Measurements from ENCODE around the gene PDZD7. TPM values are rescaled to one million over a fixed set of nuclear protein-coding genes. Genes with fewer than 3 reads are reported as not detected.

Gene PDZD7
- total RNA-seq, 2 experiments from 2014 or later, result 1.7 to 3.1 TPM

DNA sequence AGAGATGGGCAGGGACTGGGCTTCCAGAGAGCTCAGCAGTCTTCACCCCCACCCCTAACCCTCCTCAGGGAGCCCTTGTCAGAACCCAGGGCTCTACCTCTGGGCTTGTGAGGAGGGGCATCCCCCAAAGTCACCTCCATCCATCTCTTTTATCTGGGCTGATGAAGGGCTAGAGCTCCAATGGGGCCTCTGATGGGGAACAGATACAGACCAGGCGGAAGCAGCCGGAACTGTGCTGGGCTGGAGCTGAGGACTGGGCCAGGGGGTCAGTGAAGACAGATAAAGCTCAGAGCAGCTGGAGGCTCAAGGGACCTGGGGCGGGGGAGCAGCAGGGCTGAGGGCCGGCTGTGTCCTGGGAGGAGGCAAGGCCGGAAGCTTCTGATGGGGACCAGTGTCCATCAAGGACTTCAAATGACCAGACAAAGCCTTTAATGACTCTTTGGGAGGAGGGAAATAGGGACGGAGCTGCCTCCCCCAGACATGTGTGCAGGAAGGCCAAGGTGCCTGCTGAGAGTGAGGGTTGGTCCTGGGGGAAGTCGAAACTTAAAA lies 41.0 kb upstream of the PDZD7 start:
- Histone ChIP-seq H3K36me3 (ENCODE audit: insufficient read depth, low read length) (no peaks in the 10 kb centered on the region), H3K9me3 (ENCODE audit: control insufficient read depth in 1 of 2, insufficient read depth in 1 of 2, low read length in 2 of 2) (peaks cover 0 to 6% of the 10 kb centered on the region in 2 experiments), H3K27ac (ENCODE audit: low read depth in 1 of 2, low read length in 2 of 2) (no peak overlapping the region), H3K27me3 (ENCODE audit: control insufficient read depth in 1 of 2, insufficient read depth in 2 of 2, low read length in 2 of 2) (peaks cover 32 to 39% of the 10 kb centered on the region in 2 experiments), H3K4me1 (ENCODE audit: insufficient read depth, low read length) (peaks cover 9% of the 10 kb centered on the region), H3K4me3 (ENCODE audit: low read length) (no peak overlapping the region)
- Mint-ChIP-seq H3K4me3 (no peak overlapping the region), H3K27me3 (peaks cover 67% of the 10 kb centered on the region), H3K4me1 (ENCODE audit: low read depth) (peaks cover 9% of the 10 kb centered on the region), H3K36me3 (ENCODE audit: low read depth) (no peaks in the 10 kb centered on the region), H3K27ac (no peak overlapping the region), H3K9me3 (no peaks in the 10 kb centered on the region)
- TF ChIP-seq, protein P1, sequence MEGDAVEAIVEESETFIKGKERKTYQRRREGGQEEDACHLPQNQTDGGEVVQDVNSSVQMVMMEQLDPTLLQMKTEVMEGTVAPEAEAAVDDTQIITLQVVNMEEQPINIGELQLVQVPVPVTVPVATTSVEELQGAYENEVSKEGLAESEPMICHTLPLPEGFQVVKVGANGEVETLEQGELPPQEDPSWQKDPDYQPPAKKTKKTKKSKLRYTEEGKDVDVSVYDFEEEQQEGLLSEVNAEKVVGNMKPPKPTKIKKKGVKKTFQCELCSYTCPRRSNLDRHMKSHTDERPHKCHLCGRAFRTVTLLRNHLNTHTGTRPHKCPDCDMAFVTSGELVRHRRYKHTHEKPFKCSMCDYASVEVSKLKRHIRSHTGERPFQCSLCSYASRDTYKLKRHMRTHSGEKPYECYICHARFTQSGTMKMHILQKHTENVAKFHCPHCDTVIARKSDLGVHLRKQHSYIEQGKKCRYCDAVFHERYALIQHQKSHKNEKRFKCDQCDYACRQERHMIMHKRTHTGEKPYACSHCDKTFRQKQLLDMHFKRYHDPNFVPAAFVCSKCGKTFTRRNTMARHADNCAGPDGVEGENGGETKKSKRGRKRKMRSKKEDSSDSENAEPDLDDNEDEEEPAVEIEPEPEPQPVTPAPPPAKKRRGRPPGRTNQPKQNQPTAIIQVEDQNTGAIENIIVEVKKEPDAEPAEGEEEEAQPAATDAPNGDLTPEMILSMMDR (IDR thresholded peaks at IDR 0.05), result no peak
- DNase-seq (no peak), ATAC-seq (ENCODE audit: poor library complexity) (no peak)
- intact Hi-C loops (cut with DNase I, micrococcal nuclease), result no loop called here
- CTCF ChIA-PET, result no interaction called here
- POLR2A ChIA-PET, result no interaction called here

DNA sequence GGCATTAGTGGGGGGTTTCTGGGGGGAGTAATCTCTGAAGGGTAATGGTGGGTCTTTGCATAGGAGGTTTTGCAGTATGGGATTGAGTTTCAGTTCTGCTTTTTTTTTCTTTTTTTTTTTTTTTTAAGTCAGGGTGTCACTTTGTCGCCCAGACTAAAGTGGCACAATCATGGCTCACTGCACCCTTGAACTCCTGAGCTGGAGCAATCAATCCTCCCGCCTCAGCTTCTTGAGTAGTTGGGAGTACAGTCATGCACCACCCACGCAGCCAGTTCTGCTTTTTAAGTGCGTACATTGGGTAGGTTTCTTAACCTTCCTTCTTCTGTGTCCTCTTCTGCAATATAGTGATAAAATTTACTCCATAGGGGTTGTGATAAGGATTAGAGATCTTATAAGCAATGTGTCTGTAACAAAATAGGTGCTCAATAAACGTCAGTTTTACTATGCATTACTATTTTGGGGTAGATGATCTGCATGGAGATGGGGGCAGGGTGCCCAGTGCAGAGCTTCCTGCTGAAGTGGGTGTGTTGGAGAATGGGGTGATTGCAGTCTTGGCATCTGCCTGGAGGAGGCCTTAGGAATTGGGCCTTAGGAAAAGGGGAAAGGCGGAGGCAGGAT lies 40.4 kb upstream of the PDZD7 start:
- H3K4me3 ChIP-seq (ENCODE audit: low read length), result no peak overlapping the region
- H3K4me1 Mint-ChIP-seq (ENCODE audit: low read depth), result peaks cover 12% of the 10 kb centered on the region
- H3K36me3 Mint-ChIP-seq (ENCODE audit: low read depth), result no peaks in the 10 kb centered on the region
- H3K27me3 Mint-ChIP-seq, result peaks cover 67% of the 10 kb centered on the region
- no peaks in the 10 kb centered on the region for H3K9me3 Mint-ChIP-seq
- ChIA-PET POLR2A (no interaction called here), CTCF (interaction anchor here (0.6 kb wide), 1 partner anchor 28 kb away, joined by 3 read pairs; no protein-coding TSS in a partner anchor)
- H3K4me3 Mint-ChIP-seq, result no peak overlapping the region
- ATAC-seq (ENCODE audit: poor library complexity) (no peak), DNase-seq (peak in 3 of 14 experiments; percentile 34 to 78 (median 68))
- H3K27me3 ChIP-seq (ENCODE audit: control insufficient read depth in 1 of 2, insufficient read depth in 2 of 2, low read length in 2 of 2), result peaks cover 33 to 45% of the 10 kb centered on the region in 2 experiments
- no peak overlapping the region for H3K27ac ChIP-seq (ENCODE audit: low read depth in 1 of 2, low read length in 2 of 2)
- intact Hi-C loops (cut with DNase I, micrococcal nuclease), result no loop called here
- no peak overlapping the region for H3K27ac Mint-ChIP-seq
- no peaks in the 10 kb centered on the region for H3K36me3 ChIP-seq (ENCODE audit: insufficient read depth, low read length)
- TF ChIP-seq, protein P1 (IDR thresholded peaks at IDR 0.05), result no peak
- peaks cover 14% of the 10 kb centered on the region for H3K4me1 ChIP-seq (ENCODE audit: insufficient read depth, low read length)
- H3K9me3 ChIP-seq (ENCODE audit: control insufficient read depth in 1 of 2, insufficient read depth in 1 of 2, low read length in 2 of 2), result peaks cover 0 to 8% of the 10 kb centered on the region in 2 experiments

DNA sequence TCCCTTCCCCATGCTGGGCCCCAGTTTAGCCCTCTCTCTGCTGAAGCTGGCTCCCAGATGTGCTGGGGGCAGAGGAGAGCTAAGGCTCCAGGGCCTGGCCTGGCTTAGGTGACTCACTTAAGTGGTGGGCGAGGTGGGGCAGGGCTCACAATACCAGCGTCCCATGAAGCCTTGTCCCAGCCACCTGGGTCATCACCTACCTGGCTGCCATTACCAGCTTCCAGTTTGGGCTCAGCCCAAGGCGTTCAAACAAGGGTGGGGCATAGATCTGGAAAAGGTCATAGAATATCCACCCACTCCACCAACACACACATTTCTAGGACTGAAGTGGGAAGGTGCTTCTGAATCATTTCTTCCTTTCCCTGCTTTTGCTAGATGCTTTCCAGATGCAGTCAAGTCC lies 39.2 kb upstream of the PDZD7 start:
- intact Hi-C loops (cut with DNase I, micrococcal nuclease), result no loop called here
- no peaks in the 10 kb centered on the region for H3K36me3 ChIP-seq (ENCODE audit: insufficient read depth, low read length)
- ATAC-seq (ENCODE audit: poor library complexity), result no peak
- H3K9me3 ChIP-seq (ENCODE audit: control insufficient read depth in 1 of 2, insufficient read depth in 1 of 2, low read length in 2 of 2), result peaks cover 0 to 13% of the 10 kb centered on the region in 2 experiments
- H3K27me3 Mint-ChIP-seq, result peaks cover 67% of the 10 kb centered on the region
- no peak overlapping the region for H3K27ac Mint-ChIP-seq
- peaks cover 21% of the 10 kb centered on the region for H3K4me1 ChIP-seq (ENCODE audit: insufficient read depth, low read length)
- H3K4me3 Mint-ChIP-seq, result no peak overlapping the region
- CTCF ChIA-PET, result interaction anchor here (4.3 kb wide), 1 partner anchor 20 kb away, joined by 28 read pairs; no protein-coding TSS in a partner anchor
- peaks cover 21% of the 10 kb centered on the region for H3K4me1 Mint-ChIP-seq (ENCODE audit: low read depth)
- H3K4me3 ChIP-seq (ENCODE audit: low read length), result no peak overlapping the region
- TF ChIP-seq, protein P1 (IDR thresholded peaks at IDR 0.05), result no peak
- H3K9me3 Mint-ChIP-seq, result no peaks in the 10 kb centered on the region
- H3K27ac ChIP-seq (ENCODE audit: low read depth in 1 of 2, low read length in 2 of 2), result no peak overlapping the region
- POLR2A ChIA-PET, result no interaction called here
- H3K27me3 ChIP-seq (ENCODE audit: control insufficient read depth in 1 of 2, insufficient read depth in 2 of 2, low read length in 2 of 2), result peaks cover 37 to 50% of the 10 kb centered on the region in 2 experiments
- no peaks in the 10 kb centered on the region for H3K36me3 Mint-ChIP-seq (ENCODE audit: low read depth)
- no peak for DNase-seq

Data from CD4-positive, alpha-beta T cell (primary cell).